GM21526 (cell line): ENCODE results near the gene STRIT1.

Experiments
- ATAC-seq: cut with Tn5 transposase; IDR thresholded peaks from one replicate; pipeline ENCODE4 v1.9.1; 2021; ENCODE audit warnings: moderate library complexity; ENCODE audit not compliant: unreplicated experiment, low FRiP score

The STRIT1 gene

DNA sequence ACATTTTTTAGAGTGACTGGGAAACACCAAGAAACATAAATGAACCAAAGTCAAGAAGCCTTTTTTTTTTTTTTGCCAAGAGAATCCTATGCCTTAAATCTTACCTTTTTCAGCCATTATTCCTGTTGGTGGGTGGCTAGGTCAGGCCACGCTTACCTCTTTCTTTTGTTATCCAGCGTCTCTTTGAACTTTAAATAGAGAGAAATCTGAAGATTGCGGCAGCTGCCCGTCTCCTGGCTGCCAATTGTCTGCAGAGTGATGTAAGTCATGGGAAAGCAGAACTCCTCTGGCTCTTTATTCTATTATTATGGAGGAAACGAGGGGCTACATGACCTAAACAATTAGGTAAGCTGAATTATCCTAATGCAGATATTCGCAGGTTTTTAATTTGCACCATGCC is at the start of gene STRIT1:
TSS of gene STRIT1 (minus strand) at position 168 of the 400 bp plus-strand sequence.
- ATAC-seq = no peak

DNA sequence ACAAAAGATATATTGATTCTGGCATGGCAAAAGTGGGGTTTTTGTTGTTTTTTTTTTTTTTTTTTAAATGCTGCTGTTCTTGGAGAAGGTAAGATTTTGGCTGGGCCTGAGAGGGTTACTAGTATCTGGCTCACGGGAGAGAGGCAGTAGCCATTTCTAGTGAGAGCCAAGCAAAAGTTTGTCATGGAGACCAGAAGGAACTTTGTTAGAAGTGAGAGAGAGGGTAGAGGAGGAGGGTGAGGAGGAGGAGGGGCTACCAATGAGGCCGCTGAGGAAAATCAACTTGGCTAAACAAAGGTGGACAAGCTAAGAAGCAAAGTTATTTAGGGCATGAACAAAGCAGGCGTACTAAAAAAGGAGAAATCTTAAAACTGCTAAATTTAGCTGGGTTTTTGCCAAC is 48.9 kb upstream of the STRIT1 start:
- ATAC-seq = no peak

GRCh38 chr3:155339052-155339451 is 45.6 kb upstream of the STRIT1 start:
- ATAC-seq = no peak

DNA sequence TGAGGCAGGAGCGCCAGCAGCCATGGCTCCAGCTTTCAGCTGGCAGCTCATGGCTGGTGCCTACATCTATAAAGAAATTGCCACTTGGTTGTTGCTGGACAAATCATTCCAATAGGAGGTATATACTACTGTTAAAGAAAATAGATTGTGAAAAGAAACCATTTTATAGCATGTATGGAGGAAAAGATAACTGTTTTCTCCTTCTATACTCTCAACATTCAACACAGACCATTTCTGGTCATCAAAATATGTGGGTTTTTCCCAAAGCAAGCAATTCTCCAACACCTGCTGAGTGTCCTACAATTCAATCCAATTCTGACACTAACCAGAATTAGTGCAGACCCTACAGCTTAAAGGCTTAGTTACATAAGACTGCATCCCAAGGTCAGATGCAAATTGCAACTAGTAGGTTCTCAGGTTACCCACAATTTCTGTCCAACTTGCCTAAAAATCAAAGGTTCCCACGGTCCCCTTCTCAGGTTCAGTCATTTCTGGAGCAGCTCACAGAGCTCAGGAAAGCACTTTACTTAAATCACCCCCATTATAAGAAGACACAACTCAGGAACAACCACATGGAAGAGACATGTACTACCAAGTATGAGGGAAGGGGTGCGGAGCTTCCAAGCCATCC is 42.4 kb upstream of the STRIT1 start:
- ATAC-seq = no peak

DNA sequence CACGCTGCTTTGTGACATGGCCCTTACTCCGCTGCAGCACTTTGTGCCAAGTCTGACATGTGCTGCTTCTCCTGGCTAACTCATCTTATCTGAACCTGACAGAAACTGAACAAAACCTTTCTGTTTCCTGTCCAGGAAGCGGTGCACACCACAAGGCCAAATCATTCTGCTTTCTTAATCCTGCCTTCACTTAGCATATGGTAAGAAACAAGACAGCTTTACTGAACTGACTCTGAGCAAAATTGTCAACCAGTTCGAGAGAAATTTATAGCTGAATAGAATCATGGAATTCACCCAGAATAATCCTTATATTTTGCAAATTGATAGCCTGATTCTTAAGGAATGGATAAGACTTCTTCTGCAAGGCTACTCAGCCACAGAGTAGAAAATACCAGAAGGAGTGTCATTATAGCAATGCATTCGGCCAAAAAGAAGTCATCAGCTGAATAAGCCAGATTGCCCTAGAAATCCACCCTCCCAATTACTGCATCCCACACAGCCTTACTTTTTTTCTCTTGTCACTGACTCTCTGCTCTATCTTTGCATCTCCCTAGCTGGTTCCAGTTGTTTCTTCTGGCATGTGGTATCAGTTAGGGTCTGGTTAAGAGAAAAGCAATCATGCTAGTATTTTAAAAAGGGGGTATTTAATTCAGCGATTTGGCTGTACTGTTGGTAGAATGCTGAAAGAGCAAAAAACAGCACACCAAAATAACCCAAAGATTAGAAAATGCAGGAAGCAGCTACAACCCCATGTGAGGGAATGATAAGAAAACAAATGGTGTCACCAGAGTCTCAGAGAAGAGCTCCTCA is 41.6 kb upstream of the STRIT1 start:
- peak; percentile 97 for ATAC-seq

DNA sequence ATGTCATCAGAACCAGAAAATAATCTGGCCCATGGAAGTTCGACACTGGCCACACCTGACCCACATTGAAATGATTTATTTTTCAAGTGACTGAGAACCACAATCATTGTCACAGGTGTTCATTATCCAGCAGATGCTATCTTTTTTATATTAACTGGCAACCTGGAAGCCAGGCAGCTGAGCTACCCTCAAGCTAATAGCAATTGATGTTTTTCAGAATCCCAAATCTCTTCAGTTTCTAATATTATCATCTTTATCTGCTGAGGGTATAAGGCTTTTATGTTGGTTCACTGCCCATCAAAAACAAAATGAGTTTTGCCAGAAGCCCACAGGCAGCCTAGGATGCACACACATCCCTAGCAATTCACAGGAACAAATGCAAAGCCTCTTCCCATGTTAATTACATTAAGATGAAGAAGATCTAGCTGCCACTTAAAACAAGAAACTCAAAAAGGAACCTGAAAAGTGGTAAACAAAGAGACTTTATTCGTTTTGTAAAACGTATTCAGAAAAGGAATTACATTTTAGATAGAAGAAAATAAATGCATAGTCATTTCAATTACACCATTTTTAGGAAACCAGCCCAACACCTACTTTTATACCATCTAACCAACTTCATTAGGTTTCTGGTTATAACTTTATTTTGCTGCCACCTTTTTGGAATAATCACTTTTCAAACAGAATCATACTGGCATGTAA is 40.9 kb upstream of the STRIT1 start:
- no peak for ATAC-seq

GRCh38 chr3:155332716-155333115 is 39.2 kb upstream of the STRIT1 start:
- no peak for ATAC-seq

GRCh38 chr3:155331078-155331477 is 37.6 kb upstream of the STRIT1 start:
- ATAC-seq = no peak

DNA sequence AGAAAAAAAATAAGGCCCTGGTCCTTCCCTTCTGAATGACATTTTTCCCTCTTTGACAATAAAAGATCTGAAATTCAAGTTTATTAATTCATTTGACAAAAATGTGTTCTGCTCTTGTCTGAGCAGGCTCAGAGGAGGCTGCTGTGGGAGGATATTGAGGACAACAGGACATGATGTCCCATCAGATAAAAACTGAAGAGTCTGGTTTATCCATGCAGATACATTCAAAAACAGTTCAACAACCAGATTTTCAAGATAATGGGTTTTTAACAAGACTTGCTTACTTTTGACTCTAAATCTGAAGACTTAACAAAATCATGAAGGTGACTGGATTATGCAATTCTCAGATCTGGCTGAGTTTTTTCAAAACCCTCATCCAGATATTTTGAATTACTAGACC is 36.9 kb upstream of the STRIT1 start:
- no peak for ATAC-seq

DNA sequence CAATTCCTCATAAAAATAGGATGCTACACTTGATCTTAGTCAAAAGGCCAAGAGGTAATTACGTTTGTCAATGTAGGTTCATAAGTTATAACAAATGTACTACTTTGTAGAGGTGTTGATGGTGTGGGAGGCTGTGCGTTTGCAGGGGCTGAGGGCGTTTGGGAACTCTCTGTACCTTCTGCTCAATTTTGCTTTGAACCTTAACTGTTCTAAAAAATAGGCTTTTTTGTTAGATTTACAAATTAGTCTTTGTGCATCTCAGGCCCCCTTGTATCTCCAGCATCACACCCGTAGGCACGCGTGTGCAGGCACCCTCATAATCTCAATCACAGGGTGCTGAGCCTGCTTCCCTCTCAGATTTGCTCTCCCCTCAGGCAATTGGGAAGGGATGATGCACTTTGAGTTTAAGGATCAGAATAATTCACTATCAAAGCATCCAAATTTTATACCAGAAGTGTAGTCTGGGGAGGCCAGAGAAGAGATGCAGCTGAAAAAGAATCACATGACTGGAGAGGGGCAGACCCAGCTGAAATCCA is 36.1 kb upstream of the STRIT1 start:
- ATAC-seq = no peak

- no peak for ATAC-seq
These were observed 34.4 kb upstream of the STRIT1 start for GRCh38 chr3:155327871-155328270.

DNA sequence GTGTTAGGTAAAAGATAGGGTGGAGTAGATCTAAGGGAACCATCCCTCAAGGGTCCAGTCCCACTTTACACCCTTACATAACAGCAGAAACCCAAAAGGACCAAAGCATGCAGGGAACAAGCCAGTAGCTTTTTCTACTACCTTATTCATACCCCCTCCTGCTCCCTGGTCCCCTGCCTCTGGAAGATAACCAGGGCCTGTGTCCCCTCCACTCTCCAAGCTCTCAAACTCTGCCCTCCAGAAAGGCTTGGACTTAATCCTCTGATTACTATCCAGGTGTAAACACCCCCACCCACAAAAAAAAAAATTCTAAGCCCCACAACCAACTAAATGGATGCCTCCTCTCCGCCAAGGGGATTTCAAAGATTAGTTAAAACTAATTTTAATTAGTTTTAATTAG is 33.9 kb upstream of the STRIT1 start:
- ATAC-seq = no peak

DNA sequence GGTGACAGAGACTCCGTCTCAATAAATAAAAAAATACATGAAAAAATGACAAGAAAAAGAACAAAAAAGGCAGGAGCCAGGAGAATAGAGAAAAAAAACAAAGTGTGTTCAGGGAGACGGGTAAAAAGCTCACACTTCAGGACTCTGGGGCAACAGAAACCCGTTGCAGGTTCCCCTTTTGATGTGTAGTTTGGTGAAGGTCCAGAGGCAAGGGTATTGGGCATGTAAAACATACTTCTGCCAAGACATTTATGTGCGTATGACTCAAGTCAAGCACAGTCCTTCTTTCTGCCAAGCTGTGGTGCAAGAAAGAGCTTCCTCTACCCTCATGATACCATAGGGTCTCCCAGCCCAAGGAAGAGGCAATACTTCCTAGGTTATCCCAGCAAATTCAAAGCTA is 33.4 kb upstream of the STRIT1 start:
- ATAC-seq = no peak

DNA sequence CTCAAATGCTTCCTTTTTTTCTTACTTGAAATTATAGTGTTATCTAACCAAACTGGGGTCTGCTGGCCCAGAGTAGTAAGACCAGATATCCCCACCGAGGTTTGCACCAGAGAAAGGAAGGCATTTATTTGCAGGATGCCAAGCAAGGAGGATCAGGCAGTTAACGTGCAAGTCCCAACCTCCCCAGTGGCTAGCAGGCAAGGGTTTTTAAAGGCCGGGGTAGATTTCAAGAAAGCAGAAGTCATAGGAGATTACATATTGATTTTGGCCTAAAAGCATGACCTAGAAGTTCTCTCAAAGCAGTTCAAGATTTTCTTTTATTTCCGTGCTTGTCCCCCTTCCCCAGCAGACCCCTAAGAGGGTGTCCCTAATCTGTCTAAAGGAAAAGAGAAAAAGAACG is 32.8 kb upstream of the STRIT1 start:
- no peak for ATAC-seq

DNA sequence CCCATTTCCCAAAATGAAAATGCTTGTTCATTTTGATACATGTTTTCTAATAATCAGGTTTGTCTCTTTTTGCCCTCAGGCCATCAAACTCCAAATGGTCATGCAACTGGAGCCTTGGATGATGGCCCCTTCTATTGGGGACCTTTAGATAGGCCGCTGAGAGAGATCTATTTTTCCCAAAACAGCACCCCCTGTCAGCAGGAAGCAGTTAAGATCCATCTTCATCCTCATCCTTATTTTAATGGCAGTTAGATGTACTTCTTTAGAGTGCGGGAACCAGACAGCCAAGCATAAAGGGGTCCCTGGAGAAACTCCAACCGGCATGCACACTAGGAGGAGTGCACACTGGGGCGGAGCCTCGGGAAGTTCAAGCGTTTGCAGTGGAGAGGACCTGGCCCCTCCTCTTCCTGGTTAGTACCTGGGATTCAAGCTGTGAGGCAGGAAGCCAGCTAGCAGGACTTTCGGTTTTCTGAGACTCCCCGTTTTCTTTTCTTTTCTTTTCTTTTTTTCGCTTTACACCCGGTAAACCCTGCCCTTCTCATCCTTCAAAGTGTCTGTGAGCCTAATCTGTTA is 31.9 kb upstream of the STRIT1 start:
- ATAC-seq = no peak

DNA sequence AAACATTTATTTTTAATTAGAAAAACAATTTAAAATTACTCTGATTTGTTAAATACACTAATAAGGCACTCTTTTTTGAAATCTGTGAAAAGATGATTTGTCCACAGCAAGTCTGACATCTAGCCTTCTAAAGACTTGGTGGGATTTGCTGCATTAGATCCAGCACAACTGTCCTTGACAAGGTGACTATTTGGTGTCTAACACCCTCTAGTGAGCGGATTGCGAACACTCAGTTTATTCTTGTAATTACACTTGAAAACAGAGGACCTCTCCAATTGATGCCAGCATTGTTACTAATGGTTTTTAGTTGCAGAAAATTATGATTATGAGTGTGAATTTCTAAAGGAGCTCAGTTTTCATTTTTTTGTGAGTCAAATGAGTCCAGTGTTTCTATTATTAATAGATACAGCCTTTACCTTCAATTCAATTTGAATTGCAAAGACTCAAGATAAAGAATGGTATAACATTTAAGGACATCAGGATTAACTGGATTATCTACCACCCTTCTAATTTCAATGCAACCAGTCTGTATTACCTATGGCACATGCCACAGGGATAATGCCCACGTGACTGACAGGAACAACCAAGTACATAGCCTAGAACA is 29.7 kb upstream of the STRIT1 start:
- peak; percentile 86 for ATAC-seq

DNA sequence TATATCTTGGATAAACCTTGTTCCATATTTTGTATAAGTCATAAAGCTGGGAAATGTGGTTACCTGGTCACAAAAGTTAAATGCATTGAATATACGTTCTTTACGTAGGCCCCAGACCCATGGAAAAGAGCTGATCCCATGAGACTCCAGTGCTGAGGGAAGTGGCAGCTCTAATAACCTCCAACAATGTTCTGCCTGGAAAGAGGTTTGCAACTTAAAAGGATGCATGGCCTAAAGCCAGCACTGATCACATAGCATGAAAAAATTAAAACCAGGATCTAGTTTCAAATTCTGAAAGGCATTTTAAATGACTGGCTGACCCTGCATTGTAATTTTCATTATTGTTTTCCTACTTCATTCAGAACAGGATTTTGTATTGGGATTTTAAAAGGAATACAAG is 27.9 kb upstream of the STRIT1 start:
- no peak for ATAC-seq

DNA sequence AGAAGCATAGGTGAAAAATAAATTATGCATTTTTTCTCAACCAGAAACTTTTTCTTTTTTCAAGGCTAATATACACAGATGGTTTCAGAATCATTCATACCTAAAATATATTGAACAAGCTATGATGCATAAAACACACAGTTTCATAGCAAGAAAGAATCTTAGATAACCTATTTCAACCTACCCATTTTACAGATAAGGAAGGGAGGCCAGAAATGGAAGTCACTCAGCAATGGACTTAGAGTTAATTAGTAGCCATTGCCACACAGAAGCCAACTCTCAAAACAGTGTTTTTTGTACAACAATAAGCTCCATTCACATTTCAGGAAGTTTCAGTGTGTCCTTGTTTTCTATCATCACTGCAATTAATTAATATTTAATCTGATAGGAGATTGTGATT is 27.5 kb upstream of the STRIT1 start:
- ATAC-seq = no peak

DNA sequence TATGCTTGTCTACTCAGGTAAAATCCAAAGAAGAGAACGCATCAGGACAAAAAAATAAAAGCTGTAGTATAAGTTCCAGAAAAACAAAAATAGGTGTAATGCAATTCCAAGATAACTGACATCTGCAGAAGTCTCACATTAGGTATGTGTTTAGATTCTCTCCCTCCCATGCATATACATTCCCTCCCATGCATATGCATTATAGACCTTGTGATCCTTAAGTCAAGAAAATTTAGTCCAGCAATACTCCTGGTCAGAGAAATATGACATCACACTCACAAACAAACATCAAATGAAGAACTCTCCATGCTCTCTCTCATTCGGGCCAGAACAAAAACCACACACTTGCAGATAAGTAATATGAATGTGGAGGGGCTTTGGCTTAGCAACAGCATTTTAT is 25.3 kb upstream of the STRIT1 start:
- no peak for ATAC-seq

DNA sequence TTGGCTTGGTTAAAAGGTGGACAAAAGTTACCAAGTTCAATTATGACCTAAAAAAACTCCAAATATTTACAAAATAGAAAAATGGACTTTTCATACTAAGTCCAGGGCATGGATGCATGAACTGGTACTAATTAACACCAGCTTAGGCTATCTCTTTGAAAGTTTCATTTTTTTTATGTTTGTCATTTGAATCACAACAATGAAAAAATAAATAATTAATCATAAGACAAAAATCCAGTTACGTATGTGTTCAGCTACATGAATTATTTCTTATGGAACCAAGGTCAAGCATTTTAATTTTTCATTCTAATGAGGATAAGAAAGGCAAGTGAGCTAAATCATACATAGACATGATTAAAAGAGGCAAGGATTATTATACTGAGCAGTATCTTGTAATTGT is 23.7 kb upstream of the STRIT1 start:
- no peak for ATAC-seq

- no peak for ATAC-seq
These were observed 22.9 kb upstream of the STRIT1 start for GRCh38 chr3:155316426-155316825.
